H1 (cell line): Measurements from ENCODE around the gene MAPK8IP3. TPM values are rescaled to one million over a fixed set of nuclear protein-coding genes. Genes with fewer than 3 reads are reported as not detected.

Experiments used
- CBX5 ChIP-seq: fragments of 300-800, 300-1000 bp; sonication (generic); IDR thresholded peaks from 2 replicates; pipeline ENCODE4 v1.7.1; 2016; ENCODE audit warnings: antibody characterized with exemption, low read length, low read depth
- CHD2 ChIP-seq: IDR thresholded peaks from 2 replicates; pipeline ENCODE4 v1.6.1; 2012; ENCODE audit warnings: low read length, improper control_type of control experiment
- CHD7 ChIP-seq: fragments of 300-600 bp; sonication (generic); IDR thresholded peaks from 2 replicates; pipeline ENCODE4 v1.7.1; 2012; ENCODE audit warnings: low read length, moderate library complexity, mild to moderate bottlenecking, inconsistent platforms; ENCODE audit not compliant: insufficient replicate concordance
- EGR1 ChIP-seq: IDR thresholded peaks from 2 replicates; pipeline ENCODE4 v1.6.1; 2011; ENCODE audit warnings: low read depth, low read length, borderline replicate concordance
- FOSL1 ChIP-seq: IDR thresholded peaks from 2 replicates; pipeline ENCODE4 v1.6.1; 2011; ENCODE audit warnings: mild to moderate bottlenecking, low read depth, low read length, moderate library complexity; ENCODE audit not compliant: insufficient read depth
- JUN ChIP-seq: IDR thresholded peaks from 2 replicates; pipeline ENCODE4 v1.6.1; 2011; ENCODE audit warnings: low read depth, mild to moderate bottlenecking, improper control_type of control experiment, low read length
- POLR2A ChIP-seq, 2 experiments: IDR thresholded peaks; 1 replicate in 1 of 2; 2 replicates in 1 of 2; pipeline ENCODE4 v1.6.1; 2011; ENCODE audit warnings: low read depth in 2 of 2, low read length in 2 of 2, mild to moderate bottlenecking in 2 of 2; ENCODE audit errors: control extremely low read depth in 1 of 2
- RAD21 ChIP-seq, 2 experiments: IDR thresholded peaks in 1 of 2; conservative IDR thresholded peaks in 1 of 2; 2 replicates each; pipeline ENCODE4 v1.6.1; 2011; ENCODE audit warnings: low read depth in 2 of 2, low read length in 2 of 2, improper control_type of control experiment in 1 of 2, inconsistent platforms in 1 of 2, mild to moderate bottlenecking in 1 of 2, moderate library complexity in 1 of 2
- TAF7 ChIP-seq: optimal IDR thresholded peaks from 2 replicates; pipeline ENCODE3; 2011; ENCODE audit warnings: low read depth, mild to moderate bottlenecking, inconsistent platforms, low read length, moderate library complexity, borderline replicate concordance
- polyA plus RNA-seq, 7 experiments: library from polyadenylated mRNA; depleted of rRNA in 3 of 7; stranded (reverse) in 5 of 7; unstranded in 2 of 7; fragments of >200 nt in 5 of 7; fragments of 200-250 nt in 2 of 7; gene quantifications; 1 replicate in 5 of 7; 2 replicates in 1 of 7; 4 replicates in 1 of 7; pipeline versions ENCODE4 v1.2.1 to v1.2.3, GENCODE V29; 2011 to 2013; ENCODE audit warnings: missing spikeins in 2 of 7, mixed read lengths in 2 of 7
- total RNA-seq: library from RNA; stranded (reverse); fragmentation: NEBNext Ultra II Directional; extraction: Animal tissue kit (Norgen Biotek cat#: 25700); gene quantifications from 2 replicates; pipeline ENCODE4 v1.2.1, GENCODE V29; 2021

The MAPK8IP3 gene
- total and polyA plus RNA-seq, 2 of the 8 experiments (the other 6 are each of a cell fraction or from before 2014, with no cell fraction given): 16.9 to 43.4 TPM

- no peak for TF ChIP-seq CHD7
- TF ChIP-seq CHD2: no peak
- no peak for TF ChIP-seq FOSL1
- TF ChIP-seq JUN: no peak
- TF ChIP-seq TAF7: no peak
- no peak for TF ChIP-seq RAD21 (IDR thresholded peaks at IDR 0.05 in 1 of 2, conservative IDR thresholded peaks at IDR 0.05 in 1 of 2; ENCODE audit: low read depth in 2 of 2, low read length in 2 of 2)
- TF ChIP-seq CBX5: no peak
- TF ChIP-seq EGR1: no peak
- TF ChIP-seq POLR2A (IDR thresholded peaks at IDR 0.05; ENCODE audit: control extremely low read depth in 1 of 2, low read depth in 2 of 2, low read length in 2 of 2): 0 out of 3 replicates have a peak, but pooled peaks of 1 of the 2 experiments have one; percentile 27
Observed at GRCh38 chr16:1779741-1780676, 74.0 kb downstream of the MAPK8IP3 start (continued).
